ENCODE data around the gene CAPN3. TPM values are rescaled to one million over a fixed set of nuclear protein-coding genes. Genes with fewer than 3 reads are reported as not detected.
"Not testable (repeated sequence)": the region's sequence is repeated elsewhere in the genome, so short reads cannot be mapped to it uniquely, and the experiment has no call there.

Gene CAPN3
- total RNA-seq = 10 to 100 TPM; 20.3 to 42.9 (median 35.9) TPM

- TF ChIP-seq, protein P1, sequence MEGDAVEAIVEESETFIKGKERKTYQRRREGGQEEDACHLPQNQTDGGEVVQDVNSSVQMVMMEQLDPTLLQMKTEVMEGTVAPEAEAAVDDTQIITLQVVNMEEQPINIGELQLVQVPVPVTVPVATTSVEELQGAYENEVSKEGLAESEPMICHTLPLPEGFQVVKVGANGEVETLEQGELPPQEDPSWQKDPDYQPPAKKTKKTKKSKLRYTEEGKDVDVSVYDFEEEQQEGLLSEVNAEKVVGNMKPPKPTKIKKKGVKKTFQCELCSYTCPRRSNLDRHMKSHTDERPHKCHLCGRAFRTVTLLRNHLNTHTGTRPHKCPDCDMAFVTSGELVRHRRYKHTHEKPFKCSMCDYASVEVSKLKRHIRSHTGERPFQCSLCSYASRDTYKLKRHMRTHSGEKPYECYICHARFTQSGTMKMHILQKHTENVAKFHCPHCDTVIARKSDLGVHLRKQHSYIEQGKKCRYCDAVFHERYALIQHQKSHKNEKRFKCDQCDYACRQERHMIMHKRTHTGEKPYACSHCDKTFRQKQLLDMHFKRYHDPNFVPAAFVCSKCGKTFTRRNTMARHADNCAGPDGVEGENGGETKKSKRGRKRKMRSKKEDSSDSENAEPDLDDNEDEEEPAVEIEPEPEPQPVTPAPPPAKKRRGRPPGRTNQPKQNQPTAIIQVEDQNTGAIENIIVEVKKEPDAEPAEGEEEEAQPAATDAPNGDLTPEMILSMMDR (IDR thresholded peaks at IDR 0.05) = no peak
- TF ChIP-seq POLR2A (IDR thresholded peaks at IDR 0.05) = no peak
- intact Hi-C loops (cut with DNase I; ENCODE audit: low total_unique reads) = no loop called here
- 86 to 91% methylated on average over 1 of the region's 1 CpG for WGBS, 2 donors
- no peak for DNase-seq (ENCODE audit: low spot score in 2 of 2)
- no peak within 1 kb of the TSS for H3K4me3 ChIP-seq (ENCODE audit: low read depth, poor library complexity, severe bottlenecking)
Observed at GRCh38 chr15:42359249-42359648, at the start of gene CAPN3. Gene CAPN3 (plus strand): TSS chr15:42359501. CDS start chr15:42359806, 305 bp downstream.

- 37 to 50% methylated on average over 3 of the region's 3 CpGs for WGBS, 2 donors
- intact Hi-C loops (cut with DNase I; ENCODE audit: low total_unique reads) = no loop called here
- TF ChIP-seq POLR2A (IDR thresholded peaks at IDR 0.05) = no peak
- TF ChIP-seq, protein P1 (IDR thresholded peaks at IDR 0.05) = no peak
- H3K4me3 ChIP-seq (ENCODE audit: low read depth, poor library complexity, severe bottlenecking) = no peak overlapping the region
- DNase-seq (ENCODE audit: low spot score in 2 of 2) = no peak
Observed at GRCh38 chr15:42313463-42313862, 45.8 kb upstream of the CAPN3 start.

- WGBS, 2 donors = 91 to 96% methylated on average over 1 of the region's 1 CpG
- TF ChIP-seq, protein P1 (IDR thresholded peaks at IDR 0.05) = no peak
- no peak for TF ChIP-seq POLR2A (IDR thresholded peaks at IDR 0.05)
- no peak overlapping the region for H3K4me3 ChIP-seq (ENCODE audit: low read depth, poor library complexity, severe bottlenecking)
- no peak for DNase-seq (ENCODE audit: low spot score in 2 of 2)
- intact Hi-C loops (cut with DNase I; ENCODE audit: low total_unique reads) = no loop called here
Observed at GRCh38 chr15:42314818-42315217, 44.5 kb upstream of the CAPN3 start.

- DNase-seq (ENCODE audit: low spot score in 2 of 2) = no peak
- intact Hi-C loops (cut with DNase I; ENCODE audit: low total_unique reads) = no loop called here
- WGBS, 2 donors = 52 to 63% methylated on average over 1 of the region's 1 CpG
- TF ChIP-seq, protein P1 (IDR thresholded peaks at IDR 0.05) = no peak
- no peak overlapping the region for H3K4me3 ChIP-seq (ENCODE audit: low read depth, poor library complexity, severe bottlenecking)
Observed at GRCh38 chr15:42315521-42315920, 43.8 kb upstream of the CAPN3 start.

- intact Hi-C loops (cut with DNase I; ENCODE audit: low total_unique reads) = not testable (repeated sequence)
Observed at GRCh38 chr15:42316282-42316805, 43.0 kb upstream of the CAPN3 start.

GRCh38 chr15:42319206-42319605 lies 40.1 kb upstream of the CAPN3 start:
- no peak for DNase-seq (ENCODE audit: low spot score in 2 of 2)
- TF ChIP-seq, protein P1 (IDR thresholded peaks at IDR 0.05) = no peak
- no peak for TF ChIP-seq POLR2A (IDR thresholded peaks at IDR 0.05)
- 96% methylated on average over 2 of the region's 2 CpGs for WGBS, 2 donors
- no peak overlapping the region for H3K4me3 ChIP-seq (ENCODE audit: low read depth, poor library complexity, severe bottlenecking)
- intact Hi-C loops (cut with DNase I; ENCODE audit: low total_unique reads) = no loop called here

More at GRCh38 chr15:42316282-42316805, 43.0 kb upstream of the CAPN3 start:
- DNase-seq (ENCODE audit: low spot score in 2 of 2); H3K4me3 ChIP-seq (ENCODE audit: low read depth, poor library complexity, severe bottlenecking): not testable (repeated sequence)
- 68% methylated on average over 11 of the region's 11 CpGs for WGBS, 2 donors
